Activated CD8-positive, alpha-beta T cell treated with anti-CD3 and anti-CD28 coated beads for 36 hours (primary cell): ENCODE data around the gene COL8A1. TPM values are rescaled to one million over a fixed set of nuclear protein-coding genes. Genes with fewer than 3 reads are reported as not detected.

Experiments used
- ATAC-seq: fragments of 200-7000 bp; cut with Tn5 transposase; one replicate; pipeline ENCODE4 v1.10.0; 2021; ENCODE audit warnings: mild to moderate bottlenecking, moderate library complexity
- CTCF ChIA-PET: fragments of 350-600 bp; sonication (Branson Sonifier 250); formaldehyde crosslinking; loops from one replicate; lab custom pipeline; 2021; ENCODE audit warnings: antibody characterized with exemption; lab: Charles Lee
- POLR2A ChIA-PET: fragments of 350-600 bp; sonication (Branson Sonifier 250); formaldehyde crosslinking; loops from one replicate; lab custom pipeline; 2021; ENCODE audit warnings: antibody characterized with exemption; lab: Charles Lee
- DNase-seq: peaks from one replicate; pipeline ENCODE4 v3.0.0-alpha.2; 2020
- H3K27ac Mint-ChIP-seq: one replicate; pipeline ENCODE4 v1.8.0; 2021; ENCODE audit warnings: mild to moderate bottlenecking, mixed read lengths
- H3K27me3 Mint-ChIP-seq: one replicate; pipeline ENCODE4 v1.8.0; 2021; ENCODE audit warnings: mixed read lengths
- H3K36me3 Mint-ChIP-seq: one replicate; pipeline ENCODE4 v1.8.0; 2021; ENCODE audit warnings: low read depth, mixed read lengths
- H3K4me1 Mint-ChIP-seq: one replicate; pipeline ENCODE4 v1.8.0; 2021; ENCODE audit warnings: low read depth, mixed read lengths
- H3K4me3 Mint-ChIP-seq: one replicate; pipeline ENCODE4 v1.8.0; 2021; ENCODE audit warnings: mild to moderate bottlenecking, moderate library complexity, mixed read lengths
- H3K9me3 Mint-ChIP-seq: one replicate; pipeline ENCODE4 v1.8.0; 2021; ENCODE audit warnings: mixed read lengths
- CTCF ChIP-seq: fragments of 200-600 bp; IDR thresholded peaks from one replicate; pipeline ENCODE4 v1.8.0; 2022; ENCODE audit warnings: antibody characterized with exemption, mild to moderate bottlenecking
- intact Hi-C: fragments of 100-400 bp; cut with micrococcal nuclease; formaldehyde crosslinking; loops from one replicate; pipeline ENCODE4 v1.10.0; 2022
- total RNA-seq, 2 experiments: library from RNA; stranded (reverse); gene quantifications; one replicate each; pipeline ENCODE4 v1.2.3, GENCODE V29; 2021

Gene COL8A1
- total RNA-seq, 2 experiments from 2014 or later: not detected

GRCh38 chr3:99607151-99607550 is 31.2 kb upstream of the COL8A1 start:
- ChIA-PET CTCF (no interaction called here), POLR2A (no interaction called here)
- ATAC-seq (no peak), DNase-seq (no peak)
- H3K4me1 Mint-ChIP-seq: no peaks in the 10 kb centered on the region
- no peak overlapping the region for H3K27ac Mint-ChIP-seq
- H3K4me3 Mint-ChIP-seq: no peak overlapping the region
- H3K36me3 Mint-ChIP-seq: no peaks in the 10 kb centered on the region
- intact Hi-C loops: no loop called here
- H3K9me3 Mint-ChIP-seq: no peaks in the 10 kb centered on the region
- H3K27me3 Mint-ChIP-seq: peaks cover 12% of the 10 kb centered on the region
- no peak for TF ChIP-seq CTCF

- peaks cover 9% of the 10 kb centered on the region for H3K27me3 Mint-ChIP-seq
- intact Hi-C loops: no loop called here
- no peaks in the 10 kb centered on the region for H3K4me1 Mint-ChIP-seq
- DNase-seq (no peak), ATAC-seq (no peak)
- TF ChIP-seq CTCF: no peak
- no peaks in the 10 kb centered on the region for H3K36me3 Mint-ChIP-seq
- no peak overlapping the region for H3K4me3 Mint-ChIP-seq
- ChIA-PET CTCF (no interaction called here), POLR2A (no interaction called here)
- H3K9me3 Mint-ChIP-seq: peaks cover 3% of the 10 kb centered on the region
- H3K27ac Mint-ChIP-seq: no peak overlapping the region
These were observed 23.6 kb upstream of the COL8A1 start for GRCh38 chr3:99614768-99615167.

GRCh38 chr3:99620077-99620767 is 18.2 kb upstream of the COL8A1 start:
- CTCF ChIA-PET: no interaction called here
- intact Hi-C loops: no loop called here
- no peak for TF ChIP-seq CTCF
- Mint-ChIP-seq H3K4me1 (no peaks in the 10 kb centered on the region), H3K36me3 (no peaks in the 10 kb centered on the region), H3K9me3 (peaks cover 3% of the 10 kb centered on the region), H3K27ac (no peak overlapping the region), H3K4me3 (no peak overlapping the region), H3K27me3 (no peaks in the 10 kb centered on the region)
- POLR2A ChIA-PET: no interaction called here
- no peak for ATAC-seq
- no peak for DNase-seq

- POLR2A ChIA-PET: no interaction called here
- CTCF ChIA-PET: no interaction called here
- ATAC-seq (no peak), DNase-seq (no peak)
- Mint-ChIP-seq H3K36me3 (no peaks in the 10 kb centered on the region), H3K27me3 (no peaks in the 10 kb centered on the region), H3K27ac (no peak overlapping the region), H3K4me1 (no peaks in the 10 kb centered on the region), H3K4me3 (no peak overlapping the region), H3K9me3 (no peaks in the 10 kb centered on the region)
- intact Hi-C loops: no loop called here
- TF ChIP-seq CTCF: no peak
These were observed 17.4 kb upstream of the COL8A1 start for GRCh38 chr3:99620976-99621375.

GRCh38 chr3:99624496-99625236 is 13.7 kb upstream of the COL8A1 start:
- no peaks in the 10 kb centered on the region for H3K9me3 Mint-ChIP-seq
- no peaks in the 10 kb centered on the region for H3K27me3 Mint-ChIP-seq
- H3K36me3 Mint-ChIP-seq: no peaks in the 10 kb centered on the region
- H3K4me1 Mint-ChIP-seq: peaks cover 4% of the 10 kb centered on the region
- H3K4me3 Mint-ChIP-seq: no peak overlapping the region
- intact Hi-C loops: no loop called here
- DNase-seq (no peak), ATAC-seq (no peak)
- H3K27ac Mint-ChIP-seq: no peak overlapping the region
- ChIA-PET POLR2A (no interaction called here), CTCF (no interaction called here)
- no peak for TF ChIP-seq CTCF
